ENCODE data around the gene B3GLCT. TPM values are rescaled to one million over a fixed set of nuclear protein-coding genes. Genes with fewer than 3 reads are reported as not detected.

The B3GLCT gene
- total RNA-seq, 4 donors from 2014 or later = 5.4 to 14.1 (median 6.6) TPM

DNA sequence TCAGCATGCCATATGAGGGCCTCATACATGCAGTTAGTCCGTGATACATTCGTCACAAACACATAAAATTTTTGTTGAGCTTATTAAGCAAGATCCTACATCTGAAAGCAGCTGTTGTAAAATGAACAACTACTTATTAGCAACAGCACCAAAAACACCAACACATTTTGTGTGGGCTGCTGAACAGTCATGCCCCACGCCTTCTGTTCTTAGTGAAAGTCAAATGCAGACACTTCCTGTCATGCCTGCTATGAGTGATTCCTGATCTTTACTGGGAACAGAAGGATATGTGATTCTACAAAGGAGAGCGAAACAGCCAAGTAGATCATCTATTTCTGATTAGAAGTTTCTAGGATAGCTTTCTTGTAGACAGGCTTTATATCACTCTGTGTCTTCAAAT lies 4.2 kb upstream of the B3GLCT start:
- DNase-seq (ENCODE audit: low spot score in 2 of 2) = no peak
- TF ChIP-seq POLR2A (IDR thresholded peaks at IDR 0.05) (no peak), CTCF (IDR thresholded peaks at IDR 0.05) (no peak), EP300 (IDR thresholded peaks at IDR 0.05) (no peak)
- Histone ChIP-seq H3K4me3 (no peak overlapping the region), H3K4me1 (peaks cover 0 to 7% (median 0%) of the 10 kb centered on the region in 4 donors), H3K36me3 (no peaks in the 10 kb centered on the region), H3K9me3 (no peaks in the 10 kb centered on the region), H3K27me3 (no peaks in the 10 kb centered on the region), H3K27ac (no peak overlapping the region)
- WGBS, 2 donors = 67 to 83% methylated on average over 4 of the region's 4 CpGs

DNA sequence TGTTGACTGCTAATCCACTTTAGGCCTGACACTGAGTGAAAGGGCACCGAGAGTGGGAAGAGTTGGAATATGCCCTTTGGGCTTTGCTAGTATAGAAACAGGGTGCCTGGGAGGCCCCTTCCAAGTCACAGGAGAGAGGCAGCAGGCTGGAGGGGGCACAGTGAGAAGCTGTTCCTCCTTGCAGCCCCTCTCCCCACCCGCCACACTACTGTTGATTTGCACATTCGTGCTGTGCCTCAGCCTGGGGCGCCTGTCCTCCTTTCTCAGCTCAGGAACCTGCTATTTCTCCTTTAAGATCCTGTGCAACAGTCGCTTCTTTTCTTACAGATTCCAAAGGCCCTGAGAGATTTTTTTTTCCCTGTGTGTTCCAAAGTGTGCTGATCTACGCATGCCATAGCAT lies 2.8 kb upstream of the B3GLCT start:
- no peak for TF ChIP-seq POLR2A (IDR thresholded peaks at IDR 0.05)
- TF ChIP-seq EP300 (IDR thresholded peaks at IDR 0.05) = no peak
- no peak for TF ChIP-seq CTCF (IDR thresholded peaks at IDR 0.05)
- no peak overlapping the region for H3K4me3 ChIP-seq
- DNase-seq (ENCODE audit: low spot score in 2 of 2) = no peak
- H3K27ac ChIP-seq = no peak overlapping the region
- H3K9me3 ChIP-seq = no peaks in the 10 kb centered on the region
- no peaks in the 10 kb centered on the region for H3K36me3 ChIP-seq
- H3K4me1 ChIP-seq = peaks cover 0 to 20% (median 11%) of the 10 kb centered on the region in 4 donors
- 88% methylated on average over 6 of the region's 6 CpGs for WGBS, 2 donors
- H3K27me3 ChIP-seq = no peaks in the 10 kb centered on the region

- H3K27me3 ChIP-seq = no peaks in the 10 kb centered on the region
- TF ChIP-seq EP300 (IDR thresholded peaks at IDR 0.05) = no peak
- no peak for TF ChIP-seq CTCF (IDR thresholded peaks at IDR 0.05)
- no peak for TF ChIP-seq POLR2A (IDR thresholded peaks at IDR 0.05)
- WGBS, 2 donors = 84 to 85% methylated on average over 3 of the region's 3 CpGs
- no peak overlapping the region for H3K27ac ChIP-seq
- peaks cover 0 to 27% (median 11%) of the 10 kb centered on the region in 4 donors for H3K4me1 ChIP-seq
- H3K9me3 ChIP-seq = no peaks in the 10 kb centered on the region
- no peak for DNase-seq (ENCODE audit: low spot score in 2 of 2)
- H3K36me3 ChIP-seq = no peaks in the 10 kb centered on the region
- no peak overlapping the region for H3K4me3 ChIP-seq
These were observed 1.3 kb upstream of the B3GLCT start for GRCh38 chr13:31198519-31198918.

DNA sequence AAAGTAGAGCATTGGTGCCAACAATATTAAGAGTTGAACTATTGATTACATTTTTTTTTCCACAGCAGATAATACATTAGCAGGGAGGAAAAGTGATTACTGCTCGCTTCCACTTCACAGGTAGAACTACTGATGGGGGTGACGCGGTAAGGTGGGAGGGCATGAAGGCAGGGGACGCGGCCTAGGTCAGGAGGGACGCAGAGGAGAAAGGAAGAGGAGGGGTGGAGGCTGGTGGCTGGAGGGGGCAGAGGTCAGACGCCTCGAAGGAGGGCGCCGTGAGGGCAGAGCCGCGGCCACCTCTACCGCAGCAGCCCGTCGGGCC lies 287 bp upstream of the B3GLCT start:
- 12 to 13% methylated on average over 15 of the region's 15 CpGs for whole genome bisulfite sequencing, 2 donors
- Histone ChIP-seq H3K9me3 (no peaks in the 10 kb centered on the region), H3K27me3 (no peaks in the 10 kb centered on the region), H3K4me3 (peak overlapping the region in 3 of 4 donors; percentile 69 to 90 (median 80)), H3K4me1 (peaks cover 0 to 28% (median 11%) of the 10 kb centered on the region in 4 donors), H3K36me3 (no peaks in the 10 kb centered on the region), H3K27ac (peak overlapping the region; percentile 92 to 99 (median 96))
- TF ChIP-seq CTCF (IDR thresholded peaks at IDR 0.05) (no peak), POLR2A (IDR thresholded peaks at IDR 0.05) (no peak), EP300 (IDR thresholded peaks at IDR 0.05) (no peak)
- no peak for DNase-seq (ENCODE audit: low spot score in 2 of 2)

DNA sequence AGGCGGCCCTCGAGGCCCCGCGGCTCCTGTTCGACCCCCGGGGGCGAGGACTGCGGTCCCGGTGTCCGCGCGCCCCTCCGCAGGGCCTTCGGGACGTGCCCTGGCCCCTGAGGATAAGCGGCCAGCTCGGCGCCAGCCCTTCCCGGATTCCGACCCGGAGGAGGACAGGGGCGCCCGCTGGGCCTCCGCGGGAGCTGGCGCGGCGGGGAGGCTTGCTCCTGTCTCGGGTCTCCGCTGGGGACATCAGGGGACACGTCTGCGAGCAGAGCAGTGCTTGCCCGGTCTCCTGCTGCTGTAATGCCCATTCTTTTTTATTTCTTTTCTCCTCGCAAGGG lies 829 bp downstream of the B3GLCT start:
- peak overlapping the region; percentile 92 to 99 (median 96) for H3K27ac ChIP-seq
- no peaks in the 10 kb centered on the region for H3K9me3 ChIP-seq
- TF ChIP-seq CTCF (IDR thresholded peaks at IDR 0.05) (no peak), EP300 (IDR thresholded peaks at IDR 0.05) (peak in 1 of 2 donors; percentile 25)
- H3K27me3 ChIP-seq = no peaks in the 10 kb centered on the region
- peak overlapping the region; percentile 50 to 90 (median 74) for H3K4me3 ChIP-seq
- DNase-seq (ENCODE audit: low spot score in 2 of 2) = no peak
- peaks cover 0 to 28% (median 11%) of the 10 kb centered on the region in 4 donors for H3K4me1 ChIP-seq
- 1% methylated on average over 17 to 22 of the region's 34 CpGs for WGBS, 2 donors
- no peaks in the 10 kb centered on the region for H3K36me3 ChIP-seq

Data from tibial nerve (tissue), 4 donors.